OCI-LY7 (cell line): ENCODE measurements around the gene DOCK9. TPM values are rescaled to one million over a fixed set of nuclear protein-coding genes. Genes with fewer than 3 reads are reported as not detected.

Source experiments
- BruUV-seq: library from RNA; stranded (reverse); fragments of 400-500 nt; replicated peaks from 2 replicates; lab custom pipeline; 2021; lab: Mats Ljungman, UMichigan
- CTCF ChIA-PET: fragments of 300-600 bp; sonication (Branson Sonifier 250); formaldehyde crosslinking; loops from one replicate; lab custom pipeline; 2022; ENCODE audit warnings: antibody characterized with exemption; ENCODE audit not compliant: unreplicated experiment; lab: Charles Lee
- POLR2A ChIA-PET: fragments of 300-600 bp; sonication (Branson Sonifier 250); formaldehyde crosslinking; loops from one replicate; lab custom pipeline; 2022; ENCODE audit warnings: antibody characterized with exemption; lab: Charles Lee
- DNase-seq: peaks from one replicate; pipeline ENCODE4 v3.0.0-alpha.2; 2015; ENCODE audit warnings: low spot score
- H2AFZ ChIP-seq: fragments of 200-600 bp; sonication (generic), shearing (Covaris generic); 2 replicates; pipeline ENCODE4 v1.6.1; 2014; ENCODE audit warnings: mild to moderate bottlenecking, antibody characterized with exemption, low read length, moderate library complexity
- H3K27ac ChIP-seq: fragments of 200-600 bp; sonication (generic); 2 replicates; pipeline ENCODE4 v1.5.1; 2014; ENCODE audit warnings: mixed run types, low read depth, mild to moderate bottlenecking, moderate library complexity, low read length, inconsistent platforms; ENCODE audit not compliant: poor library complexity, severe bottlenecking
- H3K36me3 ChIP-seq: fragments of 200-600 bp; sonication (generic); 2 replicates; pipeline ENCODE4 v1.6.1; 2014; ENCODE audit warnings: mild to moderate bottlenecking, antibody characterized with exemption, low read length, moderate library complexity, mixed read lengths; ENCODE audit not compliant: insufficient read depth
- H3K4me1 ChIP-seq: fragments of 200-600 bp; sonication (generic); 2 replicates; pipeline ENCODE4 v1.5.1; 2014; ENCODE audit warnings: mild to moderate bottlenecking, low read length; ENCODE audit not compliant: insufficient read depth, poor library complexity, severe bottlenecking
- H3K4me2 ChIP-seq: fragments of 200-600 bp; sonication (generic); 2 replicates; pipeline ENCODE4 v1.6.1; 2014; ENCODE audit warnings: mild to moderate bottlenecking, low read length
- H3K4me3 ChIP-seq: fragments of 200-600 bp; sonication (generic); 2 replicates; pipeline ENCODE4 v1.5.1; 2014; ENCODE audit warnings: mild to moderate bottlenecking, low read depth, low read length; ENCODE audit not compliant: poor library complexity, severe bottlenecking
- H3K79me2 ChIP-seq: fragments of 200-600 bp; sonication (generic); 2 replicates; pipeline ENCODE4 v1.6.1; 2016; ENCODE audit warnings: low read depth, mild to moderate bottlenecking, low read length, moderate library complexity, mixed read lengths; ENCODE audit not compliant: insufficient read depth
- H3K9me2 ChIP-seq: fragments of 200-600 bp; sonication (generic); 2 replicates; pipeline ENCODE4 v1.6.1; 2016; ENCODE audit warnings: mild to moderate bottlenecking, low read length, mixed read lengths; ENCODE audit not compliant: insufficient read depth
- H3K9me3 ChIP-seq: fragments of 200-600 bp; sonication (generic); 2 replicates; pipeline ENCODE4 v1.6.1; 2014; ENCODE audit warnings: mild to moderate bottlenecking, mixed run types, low read length, mixed read lengths
- H4K20me1 ChIP-seq: fragments of 200-600 bp; sonication (generic); 2 replicates; pipeline ENCODE4 v1.6.1; 2014; ENCODE audit warnings: mild to moderate bottlenecking, antibody characterized with exemption, low read length, moderate library complexity, mixed read lengths; ENCODE audit not compliant: insufficient read depth
- EZH2phosphoT487 ChIP-seq: fragments of 200-600 bp; sonication (generic); IDR thresholded peaks from 2 replicates; pipeline ENCODE4 v1.6.1; 2018; ENCODE audit warnings: low read depth, borderline replicate concordance, mild to moderate bottlenecking, mixed run types, antibody characterized with exemption, low read length, moderate library complexity, mixed read lengths
- intact Hi-C: fragments of 100-400 bp; cut with micrococcal nuclease; formaldehyde crosslinking; loops from one replicate; pipeline ENCODE4 v1.10.0; 2022; ENCODE audit not compliant: unreplicated experiment
- total RNA-seq, 2 experiments: library from RNA; depleted of rRNA in 1 of 2; stranded (reverse); fragments of >200 nt in 1 of 2; shearing (Covaris generic) in 1 of 2; gene quantifications; 2 replicates each; pipeline ENCODE4 v1.2.3, GENCODE V29; 2014 to 2022
- TF ChIP-seq, protein P1 (sequence below): fragments of 200-600 bp; sonication (generic); conservative IDR thresholded peaks from 2 replicates; pipeline ENCODE4 v1.5.1; 2014; ENCODE audit warnings: mild to moderate bottlenecking, antibody characterized with exemption, low read length, moderate library complexity, mixed read lengths

DOCK9 gene
- total RNA-seq, 2 experiments from 2014 or later = 24.0 to 28.0 TPM

GRCh38 chr13:98921015-98921580, 56.8 kb downstream of the DOCK9 start:
- H3K36me3 ChIP-seq = peaks cover 11% of the 10 kb centered on the region; the same call in 1 of the 2 replicates
- peaks cover 31% of the 10 kb centered on the region for H3K4me1 ChIP-seq
- POLR2A ChIA-PET = no interaction called here

GRCh38 chr13:98919566-98919965, 58.3 kb downstream of the DOCK9 start:
- peak overlapping the region; percentile 67 for H3K27ac ChIP-seq
- ChIA-PET CTCF (no interaction called here), POLR2A (interaction anchor here (0.8 kb wide), 1 partner anchor 13 kb away, joined by 3 read pairs; no protein-coding TSS in a partner anchor)
- DNase-seq = peak; percentile 5
- intact Hi-C loops = no loop called here
- no peak overlapping the region for H2AFZ ChIP-seq
- H3K36me3 ChIP-seq = peaks cover 11% of the 10 kb centered on the region; the same call in 1 of the 2 replicates
- no peaks in the 10 kb centered on the region for H3K9me2 ChIP-seq
- H3K79me2 ChIP-seq = no peaks in the 10 kb centered on the region
- H3K4me3 ChIP-seq = no peak overlapping the region
- H4K20me1 ChIP-seq = no peaks in the 10 kb centered on the region
- TF ChIP-seq, protein P1, sequence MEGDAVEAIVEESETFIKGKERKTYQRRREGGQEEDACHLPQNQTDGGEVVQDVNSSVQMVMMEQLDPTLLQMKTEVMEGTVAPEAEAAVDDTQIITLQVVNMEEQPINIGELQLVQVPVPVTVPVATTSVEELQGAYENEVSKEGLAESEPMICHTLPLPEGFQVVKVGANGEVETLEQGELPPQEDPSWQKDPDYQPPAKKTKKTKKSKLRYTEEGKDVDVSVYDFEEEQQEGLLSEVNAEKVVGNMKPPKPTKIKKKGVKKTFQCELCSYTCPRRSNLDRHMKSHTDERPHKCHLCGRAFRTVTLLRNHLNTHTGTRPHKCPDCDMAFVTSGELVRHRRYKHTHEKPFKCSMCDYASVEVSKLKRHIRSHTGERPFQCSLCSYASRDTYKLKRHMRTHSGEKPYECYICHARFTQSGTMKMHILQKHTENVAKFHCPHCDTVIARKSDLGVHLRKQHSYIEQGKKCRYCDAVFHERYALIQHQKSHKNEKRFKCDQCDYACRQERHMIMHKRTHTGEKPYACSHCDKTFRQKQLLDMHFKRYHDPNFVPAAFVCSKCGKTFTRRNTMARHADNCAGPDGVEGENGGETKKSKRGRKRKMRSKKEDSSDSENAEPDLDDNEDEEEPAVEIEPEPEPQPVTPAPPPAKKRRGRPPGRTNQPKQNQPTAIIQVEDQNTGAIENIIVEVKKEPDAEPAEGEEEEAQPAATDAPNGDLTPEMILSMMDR = no peak
- no peak for TF ChIP-seq EZH2phosphoT487
- BruUV-seq = no TSS peak
- H3K4me2 ChIP-seq = peak overlapping the region; percentile 32
- peaks cover 31% of the 10 kb centered on the region for H3K4me1 ChIP-seq
- no peaks in the 10 kb centered on the region for H3K9me3 ChIP-seq

More at GRCh38 chr13:98921015-98921580, 56.8 kb downstream of the DOCK9 start:
- Histone ChIP-seq H3K4me2 (no peak overlapping the region), H3K27ac (no peak overlapping the region), H4K20me1 (no peaks in the 10 kb centered on the region), H2AFZ (no peak overlapping the region), H3K9me2 (no peaks in the 10 kb centered on the region), H3K4me3 (no peak overlapping the region), H3K9me3 (no peaks in the 10 kb centered on the region), H3K79me2 (no peaks in the 10 kb centered on the region)
- CTCF ChIA-PET = no interaction called here
- intact Hi-C loops = no loop called here
- no peak for DNase-seq
- TF ChIP-seq EZH2phosphoT487 = no peak
- no TSS peak for BruUV-seq

DNA sequence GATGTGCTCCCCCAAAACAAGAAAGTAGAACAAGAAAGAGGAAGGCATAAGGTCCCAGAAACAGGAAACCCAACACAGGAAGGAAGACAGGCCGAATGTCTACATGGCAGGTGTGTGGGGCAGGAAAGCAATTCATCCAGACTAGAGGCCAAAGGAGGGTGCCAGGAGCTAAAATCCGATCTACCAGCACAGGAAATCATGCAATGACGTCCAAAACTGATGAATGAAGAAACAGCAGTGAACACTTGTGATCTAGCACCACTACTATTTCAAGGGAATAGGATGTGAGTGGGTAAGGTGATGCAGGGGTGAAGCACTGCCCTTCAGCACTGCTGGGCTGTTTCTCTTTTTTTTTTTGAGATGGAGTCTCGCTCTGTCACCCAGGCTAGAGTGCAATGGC, 59.1 kb downstream of the DOCK9 start:
- Histone ChIP-seq H3K9me2 (no peaks in the 10 kb centered on the region), H3K27ac (peak overlapping the region; percentile 67), H3K9me3 (no peaks in the 10 kb centered on the region), H4K20me1 (no peaks in the 10 kb centered on the region), H3K4me2 (peak overlapping the region; percentile 32), H3K79me2 (no peaks in the 10 kb centered on the region), H3K36me3 (peaks cover 11% of the 10 kb centered on the region; the same call in 1 of the 2 replicates), H3K4me1 (peaks cover 31% of the 10 kb centered on the region), H3K4me3 (peak overlapping the region; percentile 13), H2AFZ (no peak overlapping the region)
- CTCF ChIA-PET = no interaction called here
- peak; percentile 78 for DNase-seq
- TF ChIP-seq, protein P1 = no peak
- TF ChIP-seq EZH2phosphoT487 = no peak
- intact Hi-C loops = no loop called here
- POLR2A ChIA-PET = no interaction called here
- no TSS peak for BruUV-seq
